Right cardiac atrium (tissue), 5 donors: ENCODE measurements around the gene DENND5A. TPM values are rescaled to one million over a fixed set of nuclear protein-coding genes. Genes with fewer than 3 reads are reported as not detected.

Experiments
- ATAC-seq, 2 donors: fragments of 200-7000 bp; cut with Tn5 transposase; one replicate each; pipeline versions ENCODE4 v1.8.0 to v1.9.1; 2020; ENCODE audit warnings: moderate library complexity in 2 of 2, mild to moderate bottlenecking in 1 of 2
- DNase-seq, 3 donors: peaks; one replicate each; pipeline ENCODE4 v3.0.0-alpha.2; 2020
- H3K27ac ChIP-seq: one replicate; pipeline ENCODE4 v1.5.1; 2013; ENCODE audit warnings: mild to moderate bottlenecking, low read length, control low read depth, moderate library complexity
- H3K27me3 ChIP-seq: one replicate; pipeline ENCODE4 v1.6.1; 2013; ENCODE audit not compliant: control insufficient read depth, insufficient read depth
- H3K4me1 ChIP-seq: one replicate; pipeline ENCODE4 v1.6.1; 2013; ENCODE audit warnings: low read length; ENCODE audit not compliant: control insufficient read depth, insufficient read depth
- H3K4me3 ChIP-seq: one replicate; pipeline ENCODE4 v1.5.1; 2013; ENCODE audit warnings: low read length, control low read depth
- H3K9me3 ChIP-seq: one replicate; pipeline ENCODE4 v1.6.1; 2013; ENCODE audit warnings: low read length; ENCODE audit not compliant: control insufficient read depth
- WGBS: extraction: QIAGEN DNeasy Blood & Tissue Kit; methylation state at CpG from one replicate; pipeline ENCODE4 v1.1.7; 2013; 5-methylcytosine and 5-hydroxymethylcytosine counted together
- intact Hi-C, 4 donors: fragments of 100-400 bp; cut with DNase I; formaldehyde crosslinking; loops; one replicate each; pipeline versions ENCODE4 v1.11.0 to v1.14.0; 2022 to 2023
- polyA plus RNA-seq: library from polyadenylated mRNA; stranded (reverse); fragments of 200-250 nt; gene quantifications from one replicate; pipeline ENCODE4 v1.2.3, GENCODE V29; 2013
- total RNA-seq, 4 donors: library from RNA; stranded (reverse); fragmentation: NEBNext Ultra II Directional; extraction: Animal tissue kit (Norgen Biotek cat#: 25700); gene quantifications; one replicate each; pipeline ENCODE4 v1.2.1, GENCODE V29; 2021
- donor health status: healthy with polysubstance abuse.
- donor health status: DM: no; HTN: yes; CAD: no.
- donor health status: DM: no; HTN: no; CAD: no.
- donor health status: DM: no; HTN: yes; CAD: no; lungs with severe emphysema.
- donor health status: DM: yes; HTN: yes; CAD: no.

Gene DENND5A
- total and polyA plus RNA-seq, 5 donors, result 50.6 to 121 (median 88.9) TPM

GRCh38 chr11:9280655-9281301 is 15.6 kb upstream of the DENND5A start:
- Histone ChIP-seq H3K9me3 (no peaks in the 10 kb centered on the region), H3K27me3 (no peaks in the 10 kb centered on the region), H3K4me3 (no peak overlapping the region), H3K27ac (no peak overlapping the region), H3K4me1 (no peaks in the 10 kb centered on the region)
- intact Hi-C loops, result loop anchor here in 1 of 4 donors (10.0 kb wide), 1 partner anchor 106 kb away; no protein-coding TSS in a partner anchor
- no peak for DNase-seq
- WGBS, result 44% methylated on average over 4 of the region's 4 CpGs
- ATAC-seq, result peak in 1 of 2 donors; percentile 31

- ATAC-seq, result no peak
- WGBS, result 95% methylated on average over 8 of the region's 8 CpGs
Observed at GRCh38 chr11:9277176-9277575, 12.0 kb upstream of the DENND5A start.

GRCh38 chr11:9276571-9276970 is 11.4 kb upstream of the DENND5A start:
- Histone ChIP-seq H3K27me3 (no peaks in the 10 kb centered on the region), H3K27ac (no peak overlapping the region), H3K9me3 (no peaks in the 10 kb centered on the region), H3K4me3 (no peak overlapping the region), H3K4me1 (peaks cover 4% of the 10 kb centered on the region)
- ATAC-seq, result no peak
- WGBS, result 94% methylated on average over 3 of the region's 3 CpGs
- intact Hi-C loops, result no loop called here
- no peak for DNase-seq

More at GRCh38 chr11:9277176-9277575, 12.0 kb upstream of the DENND5A start:
- Histone ChIP-seq H3K27ac (no peak overlapping the region), H3K4me3 (no peak overlapping the region), H3K4me1 (peaks cover 4% of the 10 kb centered on the region), H3K9me3 (no peaks in the 10 kb centered on the region), H3K27me3 (no peaks in the 10 kb centered on the region)
- DNase-seq, result no peak
- intact Hi-C loops, result no loop called here

- Histone ChIP-seq H3K27ac (peak overlapping the region; percentile 61), H3K4me1 (peaks cover 4% of the 10 kb centered on the region), H3K27me3 (no peaks in the 10 kb centered on the region), H3K4me3 (no peak overlapping the region), H3K9me3 (no peaks in the 10 kb centered on the region)
- intact Hi-C loops, result no loop called here
- DNase-seq, result no peak
- 60% methylated on average over 8 of the region's 8 CpGs for WGBS
- ATAC-seq, result peak; percentile 67 to 79
Observed at GRCh38 chr11:9274499-9275258, 9.5 kb upstream of the DENND5A start.

- H3K4me1 ChIP-seq, result peaks cover 4% of the 10 kb centered on the region
- H3K27ac ChIP-seq, result no peak overlapping the region
- no peak for ATAC-seq
- no peaks in the 10 kb centered on the region for H3K27me3 ChIP-seq
- no peaks in the 10 kb centered on the region for H3K9me3 ChIP-seq
- H3K4me3 ChIP-seq, result no peak overlapping the region
- intact Hi-C loops, result no loop called here
- 91% methylated on average over 15 of the region's 15 CpGs for WGBS
- no peak for DNase-seq
Observed at GRCh38 chr11:9273376-9274336, 8.5 kb upstream of the DENND5A start.

GRCh38 chr11:9269492-9270013 is 4.4 kb upstream of the DENND5A start:
- Histone ChIP-seq H3K4me3 (no peak overlapping the region), H3K27ac (no peak overlapping the region), H3K9me3 (no peaks in the 10 kb centered on the region), H3K4me1 (peaks cover under 1% of the 10 kb centered on the region), H3K27me3 (no peaks in the 10 kb centered on the region)
- WGBS, result 80% methylated on average over 2 of the region's 2 CpGs
- DNase-seq, result no peak
- ATAC-seq, result no peak
- intact Hi-C loops, result loop anchor here in 2 of 4 donors (10.0 kb wide), 2 partner anchors 45 to 95 kb away; partner anchors contain the start of gene TMEM41B (in 1 of the 2)

- H3K27me3 ChIP-seq, result no peaks in the 10 kb centered on the region
- 77% methylated on average over 4 of the region's 4 CpGs for WGBS
- ATAC-seq (no peak), DNase-seq (no peak)
- no peak overlapping the region for H3K4me3 ChIP-seq
- H3K27ac ChIP-seq, result no peak overlapping the region
- no peaks in the 10 kb centered on the region for H3K9me3 ChIP-seq
- H3K4me1 ChIP-seq, result no peaks in the 10 kb centered on the region
- intact Hi-C loops, result loop anchor here in 2 of 4 donors (10.0 kb wide), 2 partner anchors 47 to 97 kb away; partner anchors contain the start of gene TMEM41B (in 1 of the 2)
Observed at GRCh38 chr11:9267680-9268079, 2.5 kb upstream of the DENND5A start.

- intact Hi-C loops, result loop anchor here in 2 of 4 donors (10.0 kb wide), 2 partner anchors 48 to 98 kb away; partner anchors contain the start of gene TMEM41B (in 1 of the 2)
Observed at GRCh38 chr11:9266926-9267325, 1.8 kb upstream of the DENND5A start.

GRCh38 chr11:9266132-9266736 is 1.1 kb upstream of the DENND5A start:
- Histone ChIP-seq H3K9me3 (no peaks in the 10 kb centered on the region), H3K27me3 (no peaks in the 10 kb centered on the region), H3K27ac (peak overlapping the region; percentile 90), H3K4me3 (peak overlapping the region; percentile 87), H3K4me1 (no peaks in the 10 kb centered on the region)
- intact Hi-C loops, result loop anchor here in 2 of 4 donors (10.0 kb wide), 2 partner anchors 49 to 99 kb away; partner anchors contain the start of gene TMEM41B (in 1 of the 2)
- WGBS, result 89% methylated on average over 13 of the region's 13 CpGs
- DNase-seq, result no peak
- ATAC-seq, result no peak

More at GRCh38 chr11:9266926-9267325, 1.8 kb upstream of the DENND5A start:
- Histone ChIP-seq H3K9me3 (no peaks in the 10 kb centered on the region), H3K4me1 (no peaks in the 10 kb centered on the region), H3K27me3 (no peaks in the 10 kb centered on the region), H3K4me3 (no peak overlapping the region), H3K27ac (no peak overlapping the region)
- 93% methylated on average over 8 of the region's 8 CpGs for WGBS
- ATAC-seq (no peak), DNase-seq (no peak)
